Measurements from ENCODE around the gene MYPOP. TPM values are rescaled to one million over a fixed set of nuclear protein-coding genes. Genes with fewer than 3 reads are reported as not detected.

Gene MYPOP
- total and polyA plus RNA-seq, 12 donors = 2.1 to 14.3 (median 7.1) TPM

DNA sequence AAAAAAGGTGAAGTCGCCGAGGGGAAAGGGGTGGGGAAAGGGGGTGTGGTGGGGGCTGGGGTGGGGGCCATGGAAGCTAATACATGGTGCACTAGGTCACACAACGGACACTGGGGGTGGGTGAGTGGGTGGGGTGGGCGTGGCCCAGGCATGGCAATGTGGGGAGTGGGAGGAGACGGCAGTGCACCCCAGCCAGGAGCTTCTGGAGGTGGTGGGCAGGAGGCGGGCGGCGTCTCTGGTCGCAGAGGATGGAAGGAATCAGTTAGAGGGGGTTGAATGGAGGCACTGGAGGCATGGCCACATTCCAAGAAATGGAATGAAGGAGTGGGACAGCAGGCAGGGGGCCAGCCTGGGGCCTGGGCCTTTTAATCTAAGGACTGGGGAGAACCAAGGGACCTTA, 31.3 kb upstream of the MYPOP start:
- TF ChIP-seq POLR2A (IDR thresholded peaks at IDR 0.05) = no peak
- TF ChIP-seq CTCF (IDR thresholded peaks at IDR 0.05) = no peak
- DNase-seq = no peak
- Histone ChIP-seq H3K27ac (no peak overlapping the region), H3K4me1 (replicated peaks in 1 of 2) (no peaks in the 10 kb centered on the region), H3K9me3 (replicated peaks in 1 of 3) (no peaks in the 10 kb centered on the region), H3K36me3 (replicated peaks in 1 of 2) (no peaks in the 10 kb centered on the region), H3K4me3 (no peak overlapping the region), H3K27me3 (no peaks in the 10 kb centered on the region)
- intact Hi-C loops (cut with DNase I) = no loop called here
- WGBS, 4 donors = 55 to 68% (median 61%) methylated on average over 9 of the region's 9 CpGs

DNA sequence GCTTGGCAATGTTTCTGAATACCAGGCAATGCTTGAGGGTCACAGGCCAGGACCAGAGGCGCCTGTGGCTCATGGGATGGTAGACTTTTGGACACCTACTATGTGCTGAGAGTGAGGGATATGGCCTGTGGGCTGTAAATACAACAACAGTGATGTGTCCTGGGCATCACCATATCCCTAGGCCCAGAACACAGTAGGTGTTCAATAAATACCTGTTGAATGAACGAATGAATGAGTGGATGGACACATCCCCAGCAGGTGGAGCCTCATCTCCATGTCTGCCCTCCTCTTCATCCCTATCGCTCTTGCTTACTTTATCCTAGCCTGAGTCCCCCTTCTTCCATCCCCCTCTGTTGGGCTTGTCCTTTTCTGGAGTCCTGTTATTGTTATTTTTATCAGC, 28.6 kb upstream of the MYPOP start:
- intact Hi-C loops (cut with DNase I) = no loop called here
- H3K9me3 ChIP-seq (replicated peaks in 1 of 3) = no peaks in the 10 kb centered on the region
- 51 to 78% (median 60%) methylated on average over 3 of the region's 3 CpGs for WGBS, 4 donors
- no peak overlapping the region for H3K4me3 ChIP-seq
- DNase-seq = no peak
- H3K4me1 ChIP-seq (replicated peaks in 1 of 2) = peaks cover 0 to 4% of the 10 kb centered on the region in 2 donors
- H3K27me3 ChIP-seq = no peaks in the 10 kb centered on the region
- TF ChIP-seq POLR2A (IDR thresholded peaks at IDR 0.05) (no peak), CTCF (IDR thresholded peaks at IDR 0.05) (no peak)
- H3K27ac ChIP-seq = no peak overlapping the region
- H3K36me3 ChIP-seq (replicated peaks in 1 of 2) = no peaks in the 10 kb centered on the region

- TF ChIP-seq CTCF (IDR thresholded peaks at IDR 0.05) (no peak), POLR2A (IDR thresholded peaks at IDR 0.05) (no peak)
- WGBS, 4 donors = 77 to 84% (median 78%) methylated on average over 2 of the region's 2 CpGs
- no peaks in the 10 kb centered on the region for H3K9me3 ChIP-seq (replicated peaks in 1 of 3)
- DNase-seq = no peak
- peaks cover 0 to 4% of the 10 kb centered on the region in 2 donors for H3K4me1 ChIP-seq (replicated peaks in 1 of 2)
- no peaks in the 10 kb centered on the region for H3K27me3 ChIP-seq
- intact Hi-C loops (cut with DNase I) = no loop called here
- no peak overlapping the region for H3K4me3 ChIP-seq
- H3K36me3 ChIP-seq (replicated peaks in 1 of 2) = no peaks in the 10 kb centered on the region
- no peak overlapping the region for H3K27ac ChIP-seq
Measured at GRCh38 chr19:45929247-45929646, 26.8 kb upstream of the MYPOP start.

- Histone ChIP-seq H3K4me1 (replicated peaks in 1 of 2) (peaks cover 0 to 4% of the 10 kb centered on the region in 2 donors), H3K9me3 (replicated peaks in 1 of 3) (no peaks in the 10 kb centered on the region), H3K27ac (no peak overlapping the region), H3K4me3 (no peak overlapping the region), H3K27me3 (no peaks in the 10 kb centered on the region), H3K36me3 (replicated peaks in 1 of 2) (no peaks in the 10 kb centered on the region)
- DNase-seq = peak; percentile 87 to 96 (median 94)
- TF ChIP-seq POLR2A (IDR thresholded peaks at IDR 0.05) = no peak
- peak in 2 of 6 experiments; percentile 9 to 14 for TF ChIP-seq CTCF (IDR thresholded peaks at IDR 0.05)
- WGBS, 4 donors = 9 to 16% (median 13%) methylated on average over 17 to 33 of the region's 33 CpGs
- intact Hi-C loops (cut with DNase I) = no loop called here
Measured at GRCh38 chr19:45927565-45928261, 25.3 kb upstream of the MYPOP start.

Data from adrenal gland (tissue), 12 donors.